Subcutaneous adipose tissue (tissue), 4 donors: ENCODE results near the gene N4BP2. TPM values are rescaled to one million over a fixed set of nuclear protein-coding genes. Genes with fewer than 3 reads are reported as not detected.

ENCODE experiments used
- total RNA-seq, 4 donors: library from RNA; depleted of rRNA; stranded (reverse); fragments of >200 nt; gene quantifications; one replicate each; pipeline ENCODE4 v1.1.0, GENCODE V29; 2016
- TF ChIP-seq, protein P1 (sequence below): fragments of 450-650 bp; IDR thresholded peaks from one replicate; pipeline ENCODE4 v1.5.1; 2016; ENCODE audit warnings: low read depth, mild to moderate bottlenecking, control low read depth, antibody characterized with exemption, moderate library complexity

N4BP2 gene
- total RNA-seq, 4 donors from 2014 or later: 6.8 to 14.2 (median 10.0) TPM

DNA sequence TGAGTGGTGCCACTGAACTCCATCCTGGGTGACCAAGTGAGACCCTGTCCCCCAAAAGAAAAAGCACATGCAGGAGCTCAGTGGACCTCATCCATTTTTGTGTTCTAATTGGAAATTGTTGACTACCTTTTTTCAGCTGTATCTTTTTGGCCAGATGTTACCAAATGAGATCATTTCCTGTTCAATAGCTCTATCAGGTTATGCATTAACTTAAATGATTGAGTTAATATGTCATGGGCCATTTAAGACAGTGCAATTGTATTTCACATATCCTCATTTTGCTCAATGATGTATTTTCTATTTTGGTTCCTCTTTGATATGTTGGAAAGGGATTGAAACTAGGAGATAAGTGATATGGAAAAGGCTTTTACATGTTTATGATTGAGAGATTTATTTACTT lies 113.9 kb downstream of the N4BP2 start:
- TF ChIP-seq, protein P1, sequence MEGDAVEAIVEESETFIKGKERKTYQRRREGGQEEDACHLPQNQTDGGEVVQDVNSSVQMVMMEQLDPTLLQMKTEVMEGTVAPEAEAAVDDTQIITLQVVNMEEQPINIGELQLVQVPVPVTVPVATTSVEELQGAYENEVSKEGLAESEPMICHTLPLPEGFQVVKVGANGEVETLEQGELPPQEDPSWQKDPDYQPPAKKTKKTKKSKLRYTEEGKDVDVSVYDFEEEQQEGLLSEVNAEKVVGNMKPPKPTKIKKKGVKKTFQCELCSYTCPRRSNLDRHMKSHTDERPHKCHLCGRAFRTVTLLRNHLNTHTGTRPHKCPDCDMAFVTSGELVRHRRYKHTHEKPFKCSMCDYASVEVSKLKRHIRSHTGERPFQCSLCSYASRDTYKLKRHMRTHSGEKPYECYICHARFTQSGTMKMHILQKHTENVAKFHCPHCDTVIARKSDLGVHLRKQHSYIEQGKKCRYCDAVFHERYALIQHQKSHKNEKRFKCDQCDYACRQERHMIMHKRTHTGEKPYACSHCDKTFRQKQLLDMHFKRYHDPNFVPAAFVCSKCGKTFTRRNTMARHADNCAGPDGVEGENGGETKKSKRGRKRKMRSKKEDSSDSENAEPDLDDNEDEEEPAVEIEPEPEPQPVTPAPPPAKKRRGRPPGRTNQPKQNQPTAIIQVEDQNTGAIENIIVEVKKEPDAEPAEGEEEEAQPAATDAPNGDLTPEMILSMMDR: no peak

DNA sequence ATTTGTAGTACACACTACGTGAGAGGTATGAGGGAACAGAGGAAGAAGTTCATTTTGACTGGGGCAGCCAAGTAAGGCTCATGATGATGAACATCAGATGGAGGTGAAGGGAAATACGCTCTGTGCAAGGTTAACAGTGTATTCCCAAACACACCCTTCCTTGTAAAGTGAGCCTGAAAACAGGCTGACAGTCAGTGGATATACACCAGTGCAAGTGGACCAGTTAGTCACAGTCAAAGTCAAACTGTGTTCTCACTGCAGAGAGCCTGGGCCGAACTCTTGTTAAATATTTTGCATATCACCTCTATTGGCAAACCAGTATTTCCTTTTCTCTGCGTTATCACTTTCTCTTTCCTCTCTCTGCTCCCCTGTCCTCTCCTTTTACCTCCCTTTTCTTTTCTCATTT lies 116.8 kb downstream of the N4BP2 start:
- TF ChIP-seq, protein P1: no peak

DNA sequence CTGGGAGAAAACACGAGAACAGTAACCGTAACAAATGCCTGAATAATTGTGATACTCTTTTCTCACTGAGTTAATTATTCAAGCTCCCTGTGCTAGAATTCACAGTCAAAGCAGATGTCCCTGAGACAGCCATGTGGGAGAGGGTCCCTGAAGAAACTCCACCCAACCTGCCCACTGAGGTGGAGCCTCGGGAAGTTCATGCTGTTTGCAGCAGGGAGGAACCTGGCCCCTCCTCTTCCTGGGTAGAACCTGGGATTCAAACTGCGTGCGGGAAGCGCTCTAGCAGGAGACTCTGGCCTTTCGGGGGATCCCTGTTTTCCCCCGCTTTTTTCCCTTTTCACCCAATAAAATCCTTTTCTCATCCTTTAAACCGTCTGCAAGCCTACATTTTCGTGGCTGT lies 120.0 kb downstream of the N4BP2 start:
- TF ChIP-seq, protein P1: no peak

DNA sequence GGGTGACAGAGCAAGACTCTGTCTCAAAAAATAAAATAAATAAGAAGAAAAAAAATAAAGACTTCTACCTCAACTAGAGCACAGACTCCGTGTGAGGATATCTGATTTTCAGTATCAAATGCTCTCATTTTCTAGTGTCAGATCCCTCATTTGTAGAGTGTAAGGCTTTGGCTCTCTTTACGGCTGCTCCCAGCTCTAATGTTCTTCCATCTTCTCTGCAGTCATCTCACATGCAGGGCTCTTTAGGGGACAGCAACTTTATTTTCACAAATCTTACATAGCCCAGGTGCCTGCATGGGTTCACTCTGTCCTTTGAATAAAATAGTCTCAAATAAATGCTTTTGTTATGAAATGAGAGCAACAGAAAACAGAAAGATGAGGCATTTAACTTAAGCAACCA lies 120.9 kb downstream of the N4BP2 start:
- TF ChIP-seq, protein P1: no peak

DNA sequence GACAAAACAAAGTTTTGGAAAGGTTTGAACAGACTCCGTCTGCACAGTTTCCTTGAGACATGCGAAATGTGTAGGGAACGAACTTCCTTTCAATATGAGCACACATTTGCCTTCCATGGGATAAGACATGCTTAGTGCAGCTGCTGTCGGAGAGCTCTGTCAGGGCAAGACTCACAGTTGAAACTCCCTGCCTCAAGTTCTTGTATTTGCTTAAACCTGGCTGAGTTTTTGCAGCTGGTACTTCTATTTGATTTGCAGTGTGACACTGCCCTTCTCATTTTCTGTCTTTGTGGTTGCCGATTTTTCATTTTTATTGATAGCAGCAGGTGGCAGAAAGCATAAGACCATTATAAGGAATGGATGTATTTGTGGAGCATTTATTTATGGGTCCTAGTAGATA lies 122.0 kb downstream of the N4BP2 start:
- TF ChIP-seq, protein P1: no peak

DNA sequence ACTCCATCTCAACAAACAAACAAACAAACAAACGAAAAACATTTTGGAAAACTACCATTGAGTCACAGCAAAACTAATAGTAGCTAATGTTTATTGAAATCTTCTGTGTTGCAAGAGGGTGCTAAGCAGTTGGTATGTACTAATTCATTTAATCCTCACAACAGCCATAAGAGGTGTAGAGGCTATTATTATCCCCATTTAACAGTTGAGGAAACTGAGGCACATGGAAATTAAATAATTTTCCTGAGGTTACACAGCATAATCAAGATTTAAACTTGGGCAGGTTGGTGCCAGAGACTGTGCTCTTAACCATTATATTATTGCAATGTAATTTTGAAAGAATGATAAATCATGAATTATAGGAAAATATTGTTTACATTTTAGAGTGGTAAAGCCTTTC lies 122.7 kb downstream of the N4BP2 start:
- TF ChIP-seq, protein P1: no peak

DNA sequence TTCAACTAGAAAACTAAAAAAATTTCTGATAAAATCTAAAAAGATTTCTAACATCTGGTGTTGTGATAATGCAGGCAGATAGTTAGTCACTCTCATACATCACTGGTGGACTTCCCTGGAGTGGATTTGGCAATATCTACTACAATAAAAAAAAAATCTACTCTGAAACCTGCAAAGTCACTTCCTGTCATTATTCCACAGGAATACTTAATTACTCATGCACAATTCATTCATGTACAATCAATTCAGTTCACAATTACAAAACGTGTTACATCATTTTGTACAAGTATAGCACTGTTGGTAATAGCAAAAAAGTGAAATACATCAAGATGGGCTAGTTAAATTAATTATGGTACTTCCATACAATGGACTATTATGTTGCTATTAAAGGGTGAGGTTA lies 123.7 kb downstream of the N4BP2 start:
- TF ChIP-seq, protein P1: no peak
